Measurements from ENCODE around the gene CERS6.

Gene CERS6

GRCh38 chr2:168562971-168563370 is 106.9 kb downstream of the CERS6 start:
- no peaks in the 10 kb centered on the region for H3K79me2 ChIP-seq

GRCh38 chr2:168564641-168565040 is 108.6 kb downstream of the CERS6 start:
- no peaks in the 10 kb centered on the region for H3K27me3 ChIP-seq (ENCODE audit: control insufficient read depth, insufficient read depth, low read length)
- no peak overlapping the region for H3K4me2 ChIP-seq (ENCODE audit: low read length)
- H3K9me3 ChIP-seq (ENCODE audit: control insufficient read depth, low read length) = no peaks in the 10 kb centered on the region
- H3K36me3 ChIP-seq (ENCODE audit: control insufficient read depth, insufficient read depth, low read length) = no peaks in the 10 kb centered on the region
- no peak overlapping the region for H3K4me3 ChIP-seq (ENCODE audit: low read depth, low read length)
- H3K27ac ChIP-seq = no peak overlapping the region
- H2AFZ ChIP-seq = no peak overlapping the region
- no peaks in the 10 kb centered on the region for H3K4me1 ChIP-seq
- no peak overlapping the region for H3K9ac ChIP-seq
- H3K79me2 ChIP-seq = no peaks in the 10 kb centered on the region
- no peak for TF ChIP-seq CTCF (IDR thresholded peaks at IDR 0.05)

More at GRCh38 chr2:168562971-168563370, 106.9 kb downstream of the CERS6 start:
- Histone ChIP-seq H2AFZ (no peak overlapping the region), H3K27me3 (ENCODE audit: control insufficient read depth, insufficient read depth, low read length) (no peaks in the 10 kb centered on the region), H3K9me3 (ENCODE audit: control insufficient read depth, low read length) (no peaks in the 10 kb centered on the region), H3K4me2 (ENCODE audit: low read length) (no peak overlapping the region), H3K27ac (no peak overlapping the region), H3K36me3 (ENCODE audit: control insufficient read depth, insufficient read depth, low read length) (no peaks in the 10 kb centered on the region), H3K9ac (no peak overlapping the region), H3K4me1 (no peaks in the 10 kb centered on the region), H3K4me3 (ENCODE audit: low read depth, low read length) (no peak overlapping the region)
- TF ChIP-seq CTCF (IDR thresholded peaks at IDR 0.05) = no peak

- Histone ChIP-seq H3K79me2 (no peaks in the 10 kb centered on the region), H3K4me1 (no peaks in the 10 kb centered on the region), H3K9ac (no peak overlapping the region), H3K4me2 (ENCODE audit: low read length) (no peak overlapping the region), H3K36me3 (ENCODE audit: control insufficient read depth, insufficient read depth, low read length) (no peaks in the 10 kb centered on the region), H3K4me3 (ENCODE audit: low read depth, low read length) (no peak overlapping the region), H2AFZ (no peak overlapping the region), H3K27me3 (ENCODE audit: control insufficient read depth, insufficient read depth, low read length) (no peaks in the 10 kb centered on the region), H3K27ac (no peak overlapping the region), H3K9me3 (ENCODE audit: control insufficient read depth, low read length) (no peaks in the 10 kb centered on the region)
- no peak for TF ChIP-seq CTCF (IDR thresholded peaks at IDR 0.05)
Observed at GRCh38 chr2:168565112-168565511, 109.0 kb downstream of the CERS6 start.

- H3K4me2 ChIP-seq (ENCODE audit: low read length) = no peak overlapping the region
- no peak overlapping the region for H3K27ac ChIP-seq
- TF ChIP-seq CTCF (IDR thresholded peaks at IDR 0.05) = no peak
- H3K4me1 ChIP-seq = no peaks in the 10 kb centered on the region
- no peaks in the 10 kb centered on the region for H3K36me3 ChIP-seq (ENCODE audit: control insufficient read depth, insufficient read depth, low read length)
- H3K9me3 ChIP-seq (ENCODE audit: control insufficient read depth, low read length) = no peaks in the 10 kb centered on the region
- no peak overlapping the region for H3K4me3 ChIP-seq (ENCODE audit: low read depth, low read length)
- H2AFZ ChIP-seq = no peak overlapping the region
- H3K27me3 ChIP-seq (ENCODE audit: control insufficient read depth, insufficient read depth, low read length) = no peaks in the 10 kb centered on the region
- no peak overlapping the region for H3K9ac ChIP-seq
- no peaks in the 10 kb centered on the region for H3K79me2 ChIP-seq
Observed at GRCh38 chr2:168565512-168565911, 109.4 kb downstream of the CERS6 start.

- Histone ChIP-seq H3K27ac (no peak overlapping the region), H3K27me3 (ENCODE audit: control insufficient read depth, insufficient read depth, low read length) (no peaks in the 10 kb centered on the region), H3K9me3 (ENCODE audit: control insufficient read depth, low read length) (no peaks in the 10 kb centered on the region), H3K4me2 (ENCODE audit: low read length) (no peak overlapping the region), H2AFZ (no peak overlapping the region), H3K79me2 (peaks cover 2% of the 10 kb centered on the region), H3K4me3 (ENCODE audit: low read depth, low read length) (no peak overlapping the region), H3K36me3 (ENCODE audit: control insufficient read depth, insufficient read depth, low read length) (no peaks in the 10 kb centered on the region), H3K4me1 (no peaks in the 10 kb centered on the region), H3K9ac (no peak overlapping the region)
- no peak for TF ChIP-seq CTCF (IDR thresholded peaks at IDR 0.05)
Observed at GRCh38 chr2:168566974-168567665, 111.0 kb downstream of the CERS6 start.

Measured in parathyroid adenoma (tissue), 2 donors.